Measurements from ENCODE around the gene RAET1L.

- TF ChIP-seq CTCF (IDR thresholded peaks at IDR 0.05) = no peak
- no peak for TF ChIP-seq ZFX (IDR thresholded peaks at IDR 0.05; ENCODE audit: borderline replicate concordance)
Measured at GRCh38 chr6:150046943-150047342, 21.6 kb upstream of the RAET1L start.
